GM21576 (cell line): ENCODE measurements around the gene CYP20A1.
"Not testable (repeated sequence)": the region's sequence is repeated elsewhere in the genome, so short reads cannot be mapped to it uniquely, and the experiment has no call there.

ENCODE experiments used
- ATAC-seq: cut with Tn5 transposase; IDR thresholded peaks from one replicate; pipeline ENCODE4 v1.9.1; 2021; ENCODE audit warnings: mild to moderate bottlenecking, moderate library complexity; ENCODE audit not compliant: unreplicated experiment

The CYP20A1 gene

DNA sequence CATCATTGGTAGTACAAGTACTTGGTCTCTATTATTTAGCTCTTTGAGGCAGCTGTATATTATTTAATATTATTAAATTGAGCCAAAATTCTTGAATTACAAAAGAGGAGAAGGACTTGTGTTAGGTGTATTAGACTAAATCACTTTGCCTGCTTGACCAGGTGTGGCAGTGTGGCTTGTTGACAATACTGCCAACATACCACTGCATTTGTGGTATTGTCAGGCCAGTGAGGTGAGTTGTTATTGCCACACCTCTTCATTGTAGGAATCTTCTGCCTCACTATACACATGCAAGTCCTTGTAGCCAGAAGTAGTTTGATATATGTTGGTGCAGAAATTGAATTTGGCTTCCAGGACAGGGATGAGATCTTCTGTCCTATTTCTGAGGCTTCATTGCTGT, 40.5 kb downstream of the CYP20A1 start:
- ATAC-seq: no peak

DNA sequence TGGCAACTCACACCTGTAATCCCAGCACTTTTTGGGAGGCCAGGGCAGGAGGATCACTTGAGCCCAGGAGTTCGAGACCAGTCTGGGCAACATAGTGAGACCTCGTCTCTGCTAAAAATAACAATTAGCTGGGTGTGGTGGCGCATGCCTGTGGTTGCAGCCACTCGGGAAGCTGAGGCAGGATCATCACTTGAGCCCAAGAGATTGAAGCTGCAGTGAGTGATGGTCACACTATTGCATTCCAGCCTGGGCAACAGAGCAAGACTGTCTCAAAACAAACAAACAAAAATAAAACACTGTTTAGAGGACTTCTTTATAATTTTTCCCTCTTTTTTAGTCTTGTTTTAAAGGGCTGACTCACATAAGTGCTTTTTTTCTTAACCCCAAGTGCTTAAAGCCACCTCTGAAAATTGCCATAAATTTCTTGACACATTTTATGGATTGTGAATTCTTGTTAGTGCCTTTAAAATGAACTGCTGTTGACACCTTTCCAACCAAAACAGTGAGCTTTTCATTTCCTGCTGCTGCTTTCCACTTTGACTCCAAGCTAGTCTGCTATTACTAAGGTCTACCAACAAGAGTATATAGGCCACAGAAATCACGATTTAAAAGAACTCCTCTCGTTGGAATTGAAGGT, 41.7 kb downstream of the CYP20A1 start:
- no peak for ATAC-seq

DNA sequence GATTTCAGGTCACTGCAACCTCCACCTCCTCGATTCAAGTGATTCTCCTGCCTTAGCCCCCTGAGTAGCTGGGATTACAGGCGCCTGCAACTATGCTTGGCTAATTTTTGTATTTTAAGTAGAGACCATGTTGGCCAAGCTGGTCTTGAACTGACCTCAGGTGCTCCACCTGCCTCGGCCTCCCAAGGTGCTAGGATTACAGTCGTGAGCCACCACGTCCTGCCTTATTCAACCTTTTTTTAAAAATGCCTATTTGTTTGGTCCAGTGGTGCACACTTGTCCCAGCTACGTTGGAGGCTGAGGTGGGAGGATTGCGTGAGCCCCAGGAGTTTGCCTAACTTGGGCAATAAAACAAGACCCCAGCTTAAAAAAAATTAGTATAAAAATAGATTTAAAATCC, 43.3 kb downstream of the CYP20A1 start:
- no peak for ATAC-seq

DNA sequence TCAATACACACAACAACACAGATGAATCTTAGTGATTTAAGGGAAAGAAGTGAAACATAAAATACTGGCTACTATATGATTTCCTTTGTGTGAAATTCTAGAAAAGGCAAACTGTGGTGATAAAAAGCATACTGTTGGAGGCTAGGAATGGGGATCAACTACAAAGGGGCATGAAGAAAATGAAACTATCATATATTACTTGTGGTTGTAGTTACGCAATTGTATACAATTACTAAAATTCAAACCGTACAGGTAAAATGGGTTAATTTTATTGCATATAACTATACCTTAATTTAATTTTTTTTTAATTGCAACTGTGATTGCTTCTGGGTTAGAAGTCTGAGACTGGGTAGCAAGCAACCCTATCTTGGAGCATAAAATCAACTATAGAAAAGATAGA, 47.7 kb downstream of the CYP20A1 start:
- ATAC-seq: no peak

DNA sequence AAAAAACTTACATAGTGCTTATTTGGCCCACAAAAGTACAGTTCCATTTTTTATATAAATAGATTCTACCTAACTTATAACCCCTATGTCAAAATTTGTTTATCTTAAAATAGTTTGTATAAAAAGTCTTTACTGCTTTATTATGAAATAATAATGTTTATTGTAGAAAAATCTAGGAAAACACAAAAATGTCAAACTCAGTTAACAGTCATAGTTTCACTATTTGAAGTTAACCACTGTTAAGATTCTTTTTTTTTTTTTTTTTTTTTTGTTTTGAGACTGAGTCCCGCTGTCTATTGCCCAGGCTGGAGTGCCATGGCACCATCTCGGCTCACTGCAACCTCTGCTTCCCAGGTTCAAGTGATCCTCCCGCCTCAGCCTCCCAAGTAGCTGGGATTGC, 62.8 kb downstream of the CYP20A1 start:
- no peak for ATAC-seq

DNA sequence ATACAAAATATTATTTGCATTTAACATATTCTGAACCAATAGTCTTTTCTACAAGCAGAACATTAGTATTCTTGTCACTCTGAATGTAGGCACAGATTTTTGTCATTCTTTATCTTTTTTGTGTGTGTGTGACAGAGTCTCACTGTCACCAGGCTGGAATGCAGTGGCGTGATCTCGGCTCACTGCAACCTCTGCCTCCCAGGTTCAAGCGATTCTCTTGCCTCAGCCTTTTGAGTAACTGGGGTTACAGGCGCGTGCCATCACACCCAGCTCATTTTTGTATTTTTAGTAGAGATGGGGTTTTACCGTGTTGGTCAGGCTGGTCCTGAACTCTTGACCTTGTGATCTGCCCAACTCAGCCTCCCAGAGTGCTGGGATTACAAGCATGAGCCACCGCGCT, 63.8 kb downstream of the CYP20A1 start:
- ATAC-seq: not testable (repeated sequence)

DNA sequence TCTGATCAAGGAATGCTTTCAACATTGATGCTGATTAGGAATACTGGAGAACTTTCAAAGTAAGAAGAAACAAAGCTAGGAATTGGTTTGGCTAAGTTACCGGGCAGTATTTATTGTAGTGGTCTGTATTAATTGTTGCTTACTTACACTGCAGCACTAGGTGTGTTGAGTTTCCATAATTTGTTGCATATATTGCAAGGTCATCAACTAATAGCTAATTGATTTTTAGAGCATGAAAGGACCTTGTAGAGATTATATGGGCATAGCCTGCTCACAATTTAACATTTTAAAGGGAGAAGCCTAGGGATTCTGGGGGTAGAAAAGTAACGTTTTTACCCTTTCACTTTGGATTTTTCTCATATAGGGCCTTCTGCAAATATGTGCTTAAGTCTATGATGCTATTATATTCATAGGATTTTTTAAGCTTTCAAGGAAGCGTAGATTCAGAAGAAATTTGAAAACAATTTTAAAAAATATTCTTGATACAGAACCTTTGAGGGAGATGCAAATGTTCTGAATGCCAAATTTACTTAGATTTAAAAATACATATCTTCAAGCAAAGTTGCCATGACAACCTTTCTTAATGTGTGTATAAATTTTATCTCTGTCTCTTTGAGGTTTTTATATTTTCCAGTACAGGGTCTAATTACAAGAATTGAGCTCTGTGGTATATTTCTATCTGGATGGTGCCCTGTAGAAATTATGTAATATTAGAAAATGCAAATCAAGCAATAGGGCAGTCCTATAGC, 72.0 kb downstream of the CYP20A1 start:
- no peak for ATAC-seq

DNA sequence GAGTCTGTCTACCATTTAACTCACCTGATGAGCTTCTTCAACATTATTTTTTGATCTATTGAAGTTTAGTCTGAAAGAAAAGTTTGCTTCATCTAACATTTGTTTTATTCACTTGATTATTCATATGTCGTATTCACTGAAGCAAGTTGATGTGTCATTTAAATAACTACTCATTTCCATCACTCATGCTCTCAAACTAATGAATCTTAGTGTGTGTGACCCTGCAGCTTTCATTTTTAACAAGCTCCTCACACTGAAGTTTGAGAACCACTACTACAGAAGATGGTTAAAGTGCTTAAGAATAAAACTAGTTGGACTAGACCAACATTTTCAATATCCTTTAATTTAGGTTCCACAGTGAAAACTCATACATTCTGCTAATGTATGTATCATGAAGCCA, 87.5 kb downstream of the CYP20A1 start:
- ATAC-seq: no peak

DNA sequence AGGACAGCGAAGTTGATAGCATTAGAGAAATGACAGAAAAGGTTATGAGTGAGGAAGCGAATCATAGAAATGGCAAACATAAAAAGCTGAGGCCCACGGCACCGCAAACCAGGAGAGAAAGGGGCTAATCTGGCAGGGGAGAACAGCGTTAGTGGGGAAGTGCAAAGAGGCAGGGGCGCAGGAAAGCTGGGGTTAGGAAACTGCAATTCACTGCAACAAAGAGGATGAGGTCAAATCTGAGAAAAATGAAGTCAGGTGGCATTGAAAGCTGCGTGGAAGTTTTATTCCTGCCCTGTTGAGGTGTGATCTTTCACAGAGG, 88.7 kb downstream of the CYP20A1 start:
- ATAC-seq: peak; percentile 6

DNA sequence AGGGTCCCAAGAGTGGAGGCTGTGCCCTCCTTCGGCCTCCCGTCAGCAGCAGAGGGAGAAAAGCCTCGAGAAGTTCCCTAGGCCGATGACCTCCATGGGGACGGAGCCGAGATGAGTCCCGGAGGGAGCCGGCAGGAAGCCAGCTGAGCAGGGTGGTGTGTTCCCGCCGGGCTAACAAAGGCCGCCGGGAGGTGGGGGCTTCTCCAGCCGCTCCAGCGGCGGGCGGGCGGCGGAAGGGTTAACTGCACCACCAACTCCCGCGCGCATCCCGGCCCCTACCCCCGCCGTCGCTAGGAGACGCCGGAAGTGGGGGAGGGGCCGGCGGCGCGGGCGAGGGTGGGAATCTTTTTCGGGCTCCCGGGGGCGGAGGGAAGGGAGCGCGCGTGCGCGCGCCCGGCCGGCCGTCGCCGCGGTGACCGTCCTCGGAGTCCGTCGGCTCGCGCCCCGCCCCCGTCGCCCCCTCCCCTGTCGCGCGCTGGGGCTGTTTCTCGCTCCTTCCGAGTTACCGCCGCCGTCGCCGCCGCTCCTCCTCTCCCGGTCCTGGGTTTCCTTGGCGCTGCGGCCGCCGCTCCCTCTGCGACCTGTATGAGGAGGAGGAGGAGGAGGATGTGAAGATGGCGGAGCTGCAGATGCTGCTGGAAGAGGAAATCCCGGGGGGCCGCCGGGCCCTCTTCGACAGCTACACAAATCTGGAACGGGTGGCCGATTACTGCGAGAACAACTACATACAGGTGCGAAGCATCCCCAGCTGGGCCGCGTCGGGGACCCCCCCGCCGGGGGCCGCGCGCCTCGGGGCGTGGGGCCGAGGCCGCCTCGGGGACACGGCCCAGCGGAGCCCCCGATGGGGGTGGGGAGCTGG, 89.3 kb downstream of the CYP20A1 start, which contains the start of gene ABI2:
ABI2 (plus strand) TSS at position 494 of the 859 bp plus-strand sequence; CDS start at position 615, 121 bp downstream.
- ATAC-seq: peak; percentile 52

DNA sequence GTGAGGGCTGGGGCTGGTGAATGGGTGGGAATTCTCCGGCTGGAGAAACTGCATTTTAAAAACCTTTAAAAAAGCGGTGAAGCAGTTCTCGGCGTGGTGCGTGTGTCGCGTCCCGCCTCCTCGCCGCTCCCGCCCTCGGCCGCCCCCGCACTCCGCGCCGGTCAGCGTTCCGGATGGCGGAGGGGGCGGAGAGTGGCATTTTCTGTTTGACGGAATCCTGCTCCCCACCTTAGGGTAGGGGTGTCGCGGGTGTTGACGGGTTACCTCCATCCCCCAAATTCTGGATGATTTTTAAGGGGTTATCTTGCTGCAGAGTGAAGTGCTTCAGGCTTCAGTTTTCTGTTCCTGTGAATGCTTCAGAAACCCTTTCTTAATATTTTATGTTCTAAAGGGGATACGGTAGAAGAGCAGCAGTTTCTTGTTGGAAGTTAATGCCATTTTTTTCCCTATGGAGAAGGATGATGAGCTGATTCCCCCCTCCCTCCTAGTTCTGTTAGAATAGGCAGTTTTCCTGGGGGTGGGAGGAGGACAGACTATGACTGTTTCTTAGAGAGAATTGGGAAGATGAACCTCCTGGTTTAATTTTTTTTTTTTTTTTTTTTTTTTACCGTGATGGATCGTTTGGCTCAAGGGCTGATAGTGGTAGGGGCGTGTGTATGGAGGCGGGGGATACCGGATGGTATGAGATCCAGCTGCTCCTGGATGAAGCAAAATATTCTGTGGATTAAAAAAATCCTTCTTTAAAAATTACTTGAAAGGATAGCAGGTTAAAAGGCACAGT, 90.1 kb downstream of the CYP20A1 start:
- peak; percentile 52 for ATAC-seq

DNA sequence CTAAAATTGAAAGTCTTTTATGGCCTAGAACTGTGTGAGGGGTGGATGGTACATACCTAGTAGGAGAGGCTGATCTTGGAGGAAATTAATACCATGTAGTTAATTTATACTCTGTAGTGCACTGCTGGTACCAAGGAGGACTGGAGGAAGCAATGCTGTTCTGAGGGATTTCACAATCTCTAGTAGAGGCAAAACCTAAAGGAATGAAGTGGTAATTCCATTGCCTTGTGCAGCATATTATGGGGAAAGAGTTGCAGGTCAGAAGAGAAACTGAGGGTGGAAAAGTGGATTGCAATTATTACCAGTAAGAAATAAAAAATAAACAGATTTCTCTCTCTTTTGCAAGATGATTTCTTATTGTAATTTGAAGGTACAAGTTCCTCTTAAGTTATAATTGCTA, 91.6 kb downstream of the CYP20A1 start:
- no peak for ATAC-seq

DNA sequence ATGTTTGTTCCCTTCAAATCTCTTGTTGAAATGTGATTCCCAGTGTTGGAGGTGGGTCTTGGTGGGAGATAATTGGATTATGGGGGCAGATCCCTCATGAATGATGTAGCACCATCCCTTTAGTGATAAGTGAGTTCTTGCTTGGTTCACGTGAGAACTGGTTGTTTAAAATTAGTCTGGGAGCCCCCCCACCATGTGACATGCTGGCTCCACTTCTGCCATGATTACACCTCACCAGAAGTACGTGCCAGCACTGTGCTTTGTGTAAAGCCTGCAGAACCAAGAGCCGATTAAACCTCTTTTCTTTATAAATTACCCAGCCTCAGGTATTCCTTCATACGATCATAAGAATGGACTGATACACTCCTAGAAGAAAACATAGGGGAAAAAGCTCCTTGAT, 99.5 kb downstream of the CYP20A1 start:
- ATAC-seq: no peak

DNA sequence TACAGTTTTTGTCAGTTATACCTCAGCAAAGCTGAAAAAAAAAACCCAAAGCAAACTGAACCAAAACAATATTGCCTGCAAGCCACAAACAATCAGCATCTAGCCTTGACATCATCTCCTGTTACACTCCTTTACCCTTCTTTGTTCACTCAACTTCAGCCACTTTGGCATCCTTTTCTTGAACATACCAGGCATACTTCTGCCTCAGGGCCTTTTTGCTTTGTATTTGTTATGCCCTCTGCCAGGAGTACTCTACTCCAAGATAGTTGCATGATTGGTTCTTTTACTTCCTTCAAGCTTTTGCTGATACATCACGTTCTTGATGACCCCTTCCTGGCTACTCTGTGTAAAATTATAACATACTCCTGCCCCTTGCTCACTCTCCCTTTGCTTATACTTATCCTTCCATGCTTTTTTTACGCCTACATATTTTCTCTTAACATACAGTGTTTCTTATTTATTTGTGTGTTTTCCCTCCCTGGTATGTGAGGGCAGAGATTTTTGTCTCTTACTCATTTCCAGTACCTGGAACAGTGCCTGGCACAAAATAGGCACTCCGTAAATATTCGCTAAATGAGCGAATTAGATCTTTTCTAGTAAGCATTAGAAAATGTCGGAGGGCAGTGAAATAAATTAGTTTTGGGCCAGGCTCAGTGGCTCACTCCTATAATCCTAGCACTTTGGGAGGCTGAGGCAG, 102.1 kb downstream of the CYP20A1 start:
- ATAC-seq: no peak

DNA sequence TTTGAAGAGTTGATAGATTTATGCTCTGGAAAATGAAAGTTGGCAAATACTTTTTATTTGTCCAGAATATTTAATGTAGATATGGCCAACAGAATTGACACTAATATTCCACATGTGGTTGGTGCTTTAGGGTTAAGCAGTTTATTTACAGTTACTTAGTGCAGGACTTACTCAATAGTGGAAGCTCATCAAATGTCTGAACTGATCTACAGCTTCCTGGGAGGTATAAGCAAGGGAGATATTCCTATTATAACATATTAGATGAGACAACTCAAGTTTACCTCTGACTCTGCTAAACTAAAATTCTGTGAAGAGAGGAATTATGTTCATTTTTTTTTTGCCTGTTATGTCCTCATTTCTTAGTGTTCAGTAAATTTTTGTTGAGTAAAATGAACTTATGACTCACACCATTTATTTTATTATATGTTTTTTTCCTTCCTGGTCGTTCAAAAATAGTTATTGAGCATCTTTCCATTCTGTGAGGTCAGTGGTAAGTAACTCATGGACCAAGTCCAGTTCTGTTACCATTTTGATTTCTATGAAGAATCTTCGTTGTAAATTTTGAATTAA, 103.0 kb downstream of the CYP20A1 start:
- ATAC-seq: no peak

DNA sequence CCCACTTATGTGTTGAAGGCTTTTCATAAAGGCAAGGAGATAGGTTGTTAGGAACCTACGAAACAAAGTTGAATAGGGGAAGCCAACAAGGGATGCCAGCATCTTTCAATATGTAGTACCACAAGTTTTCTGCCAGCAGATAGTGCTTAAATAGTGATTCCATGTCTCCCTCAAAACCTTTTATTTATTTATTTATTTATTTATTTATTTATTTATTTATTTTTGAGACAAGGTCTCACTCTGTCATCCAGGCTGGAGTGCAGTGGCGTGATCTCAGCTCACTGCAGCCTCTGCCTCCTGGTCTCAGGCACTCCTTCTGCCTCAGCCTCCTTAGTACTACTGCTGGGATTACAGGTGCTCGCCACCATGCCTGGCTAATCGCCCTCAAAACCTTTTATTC, 103.6 kb downstream of the CYP20A1 start:
- not testable (repeated sequence) for ATAC-seq

DNA sequence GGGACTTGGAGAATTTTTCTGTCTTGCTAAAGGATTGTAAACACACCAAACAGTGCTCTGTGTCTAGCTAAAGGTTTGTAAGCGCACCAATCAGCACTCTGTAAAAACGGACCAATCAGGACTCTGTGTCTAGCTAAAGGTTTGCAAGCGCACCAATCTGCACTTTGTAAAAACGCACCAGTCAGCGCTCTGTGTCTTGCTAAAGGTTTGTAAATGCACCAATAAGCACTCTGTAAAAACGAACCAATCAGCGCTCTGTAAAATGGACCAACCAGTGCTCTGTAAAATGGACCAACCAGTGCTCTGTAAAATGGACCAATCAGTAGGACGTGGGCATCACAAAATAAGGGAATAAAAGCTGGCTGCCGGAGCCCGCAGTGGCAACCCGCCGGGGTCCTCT, 105.8 kb downstream of the CYP20A1 start:
- no peak for ATAC-seq

DNA sequence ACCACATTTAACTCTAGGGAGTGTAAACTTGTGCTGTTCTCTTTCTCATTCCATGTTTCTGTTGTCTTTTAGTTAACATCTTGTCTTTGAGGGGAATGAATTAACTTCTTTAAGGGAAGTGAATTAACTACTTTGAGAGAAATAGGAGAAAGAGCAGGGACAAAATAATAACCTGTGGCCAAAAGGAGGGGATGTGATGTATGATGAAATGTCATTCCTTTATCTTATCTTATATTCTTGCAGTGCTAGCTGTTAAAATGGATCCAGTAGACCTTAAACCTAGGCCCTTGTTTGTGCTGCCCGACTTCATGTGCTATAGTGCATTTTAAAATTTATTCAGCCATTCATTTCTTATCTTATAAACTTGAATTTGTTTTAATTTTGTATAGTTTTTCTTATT, 107.8 kb downstream of the CYP20A1 start:
- no peak for ATAC-seq

DNA sequence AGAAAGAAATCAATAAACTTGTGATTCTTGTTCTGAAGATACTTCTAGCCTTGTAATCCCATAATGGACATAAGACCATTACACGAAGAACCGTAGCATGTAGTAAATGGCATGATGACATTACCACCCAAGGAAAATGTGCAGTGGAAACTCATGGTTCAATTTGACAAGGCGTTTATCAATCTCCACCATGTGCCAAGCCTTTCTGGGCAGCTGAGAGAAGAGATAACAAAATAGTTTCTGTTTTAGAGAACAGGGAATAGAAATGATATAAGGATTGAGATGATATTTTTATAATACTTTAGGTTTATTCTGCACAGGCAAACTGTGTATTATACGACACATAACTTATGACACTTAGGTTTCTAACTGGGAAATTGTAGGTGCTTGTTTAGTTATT, 108.6 kb downstream of the CYP20A1 start:
- ATAC-seq: no peak

DNA sequence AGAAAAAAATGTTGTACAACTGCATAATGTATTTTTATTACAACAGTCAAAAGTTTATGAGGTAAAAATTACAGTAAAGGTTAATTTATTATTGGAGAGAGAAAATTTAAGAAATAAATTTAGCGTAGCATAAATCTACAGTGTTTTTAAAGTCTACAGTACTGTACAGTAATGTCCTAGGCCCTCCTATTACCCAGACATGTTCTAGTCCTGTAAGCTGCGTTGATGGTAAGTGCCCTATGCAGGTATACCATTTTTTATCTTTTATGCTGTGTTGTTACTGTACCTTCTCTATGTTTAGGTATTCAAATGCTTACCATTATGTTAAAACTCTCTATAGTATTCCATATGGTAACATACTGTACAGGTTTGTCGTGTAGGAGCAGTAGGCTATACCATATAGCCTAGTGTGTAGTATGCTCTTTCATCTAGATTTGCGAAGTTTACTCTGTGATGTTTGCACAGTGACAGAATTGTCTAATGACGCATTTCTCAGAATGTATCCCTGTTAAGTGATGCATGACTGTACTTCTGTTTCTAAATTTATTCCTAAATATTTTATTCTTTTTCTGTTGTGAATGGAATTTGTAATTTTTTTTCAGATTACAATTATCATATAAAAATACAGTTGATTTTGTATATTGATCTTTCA, 113.9 kb downstream of the CYP20A1 start:
- no peak for ATAC-seq
